ENCODE data around the gene MAN1B1. TPM values are rescaled to one million over a fixed set of nuclear protein-coding genes. Genes with fewer than 3 reads are reported as not detected.
"Not testable (repeated sequence)": the region's sequence is repeated elsewhere in the genome, so short reads cannot be mapped to it uniquely, and the experiment has no call there.

MAN1B1 gene
- total RNA-seq, 1 donor from 2014 or later: 59.8 TPM

GRCh38 chr9:137134191-137134590, 47.4 kb downstream of the MAN1B1 start:
- no peak for DNase-seq
- Mint-ChIP-seq H3K27me3 (ENCODE audit: unreplicated experiment) (peaks cover 13% of the 10 kb centered on the region), H3K4me3 (ENCODE audit: unreplicated experiment) (no peak overlapping the region), H3K4me1 (ENCODE audit: low read depth, unreplicated experiment) (peaks cover 4% of the 10 kb centered on the region), H3K36me3 (ENCODE audit: unreplicated experiment) (no peaks in the 10 kb centered on the region), H3K9me3 (ENCODE audit: unreplicated experiment) (peaks cover 9% of the 10 kb centered on the region), H3K27ac (ENCODE audit: unreplicated experiment) (no peak overlapping the region)
- no peak for TF ChIP-seq CTCF (IDR thresholded peaks at IDR 0.05; ENCODE audit: partially characterized antibody, unreplicated experiment)

DNA sequence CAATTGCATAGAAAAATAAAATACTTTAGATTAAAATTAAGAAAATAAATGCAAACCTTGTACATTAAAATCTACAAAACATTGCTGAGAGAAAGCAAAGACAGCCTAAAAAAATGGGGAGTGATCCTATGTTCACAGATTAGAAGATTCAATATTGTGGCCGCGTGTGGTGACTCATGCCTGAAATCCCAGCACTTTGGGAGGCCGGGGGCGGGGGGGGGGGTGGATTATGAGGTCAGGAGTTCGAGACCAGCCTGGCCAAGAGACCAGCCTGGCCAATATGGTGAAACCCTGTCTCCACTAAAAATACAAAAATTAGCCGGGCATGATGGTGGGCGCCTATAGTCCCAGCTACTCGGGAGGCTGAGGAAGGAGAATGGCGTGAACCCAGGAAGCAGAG, 48.4 kb downstream of the MAN1B1 start:
- H3K36me3 Mint-ChIP-seq (ENCODE audit: unreplicated experiment); H3K9me3 Mint-ChIP-seq (ENCODE audit: unreplicated experiment); H3K4me1 Mint-ChIP-seq (ENCODE audit: low read depth, unreplicated experiment); H3K27ac Mint-ChIP-seq (ENCODE audit: unreplicated experiment); DNase-seq; H3K4me3 Mint-ChIP-seq (ENCODE audit: unreplicated experiment): not testable (repeated sequence)
- peaks cover 18% of the 10 kb centered on the region for H3K27me3 Mint-ChIP-seq (ENCODE audit: unreplicated experiment)

DNA sequence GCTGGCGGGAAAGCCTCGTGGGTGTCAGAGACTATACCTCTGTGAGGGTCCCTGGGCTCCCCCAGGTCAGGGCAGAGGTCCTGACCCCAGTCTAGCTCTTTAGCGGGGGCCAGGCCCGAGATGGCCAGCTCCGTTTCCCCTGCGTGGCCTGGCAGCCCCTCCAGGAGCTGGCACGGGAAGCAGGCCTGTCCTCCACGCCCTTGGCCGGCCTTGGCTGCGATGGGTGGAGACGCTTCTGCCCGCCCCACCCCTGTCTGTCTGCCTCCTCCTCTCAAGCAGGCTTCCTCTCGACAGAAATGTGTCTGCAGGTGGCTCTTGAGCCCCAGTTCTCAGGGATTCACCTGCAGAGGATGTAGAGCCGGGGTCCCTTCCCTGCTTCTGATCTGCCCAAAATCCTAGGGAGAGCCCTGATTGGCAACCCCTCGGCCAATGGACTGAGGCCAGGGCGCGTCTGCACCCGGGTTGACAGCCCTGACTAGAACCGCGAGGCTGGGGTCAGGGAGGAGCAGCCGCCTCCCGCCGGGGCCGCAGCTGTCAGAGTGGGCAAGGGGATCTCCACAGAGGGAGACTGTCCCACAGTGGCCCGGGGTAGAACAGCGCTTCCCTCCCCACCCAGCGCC, 49.6 kb downstream of the MAN1B1 start:
- Mint-ChIP-seq H3K9me3 (ENCODE audit: unreplicated experiment) (peaks cover 11% of the 10 kb centered on the region), H3K27ac (ENCODE audit: unreplicated experiment) (no peak overlapping the region), H3K4me3 (ENCODE audit: unreplicated experiment) (no peak overlapping the region), H3K27me3 (ENCODE audit: unreplicated experiment) (peaks cover 24% of the 10 kb centered on the region), H3K36me3 (ENCODE audit: unreplicated experiment) (no peaks in the 10 kb centered on the region), H3K4me1 (ENCODE audit: low read depth, unreplicated experiment) (peaks cover 7% of the 10 kb centered on the region)
- DNase-seq: no peak
- TF ChIP-seq CTCF (IDR thresholded peaks at IDR 0.05; ENCODE audit: partially characterized antibody, unreplicated experiment): no peak

GRCh38 chr9:137136881-137137607, 50.3 kb downstream of the MAN1B1 start:
- Mint-ChIP-seq H3K4me1 (ENCODE audit: low read depth, unreplicated experiment) (peaks cover 7% of the 10 kb centered on the region), H3K36me3 (ENCODE audit: unreplicated experiment) (no peaks in the 10 kb centered on the region), H3K27me3 (ENCODE audit: unreplicated experiment) (peaks cover 27% of the 10 kb centered on the region), H3K27ac (ENCODE audit: unreplicated experiment) (peak overlapping the region; percentile 73), H3K9me3 (ENCODE audit: unreplicated experiment) (peaks cover 11% of the 10 kb centered on the region), H3K4me3 (ENCODE audit: unreplicated experiment) (no peak overlapping the region)
- peak; percentile 56 for DNase-seq
- TF ChIP-seq CTCF (IDR thresholded peaks at IDR 0.05; ENCODE audit: partially characterized antibody, unreplicated experiment): no peak

GRCh38 chr9:137138058-137138721, 51.4 kb downstream of the MAN1B1 start:
- peaks cover 7% of the 10 kb centered on the region for H3K4me1 Mint-ChIP-seq (ENCODE audit: low read depth, unreplicated experiment)
- H3K36me3 Mint-ChIP-seq (ENCODE audit: unreplicated experiment): no peaks in the 10 kb centered on the region
- no peak for TF ChIP-seq CTCF (IDR thresholded peaks at IDR 0.05; ENCODE audit: partially characterized antibody, unreplicated experiment)
- H3K9me3 Mint-ChIP-seq (ENCODE audit: unreplicated experiment): peaks cover 9% of the 10 kb centered on the region
- peaks cover 31% of the 10 kb centered on the region for H3K27me3 Mint-ChIP-seq (ENCODE audit: unreplicated experiment)
- H3K27ac Mint-ChIP-seq (ENCODE audit: unreplicated experiment): peak overlapping the region; percentile 22
- DNase-seq: peak; percentile 80
- peak overlapping the region; percentile 81 for H3K4me3 Mint-ChIP-seq (ENCODE audit: unreplicated experiment)
